H54 (cell line): Measurements from ENCODE around the gene LENG9.
"Not testable (repeated sequence)": the region's sequence is repeated elsewhere in the genome, so short reads cannot be mapped to it uniquely, and the experiment has no call there.

Experiments
- DNase-seq: peaks from one replicate; pipeline ENCODE4 v3.0.0; 2011; ENCODE audit warnings: low spot score, mixed read lengths; ENCODE audit not compliant: insufficient read length
- FAIRE-seq: peaks from 3 replicates; lab custom pipeline; 2011; peaks lifted over from hg19 to GRCh38; lab: Jason Lieb, UNC
- POLR2A ChIP-seq: IDR thresholded peaks from 2 replicates; pipeline ENCODE4 v1.6.1; 2011; ENCODE audit warnings: low read depth, mild to moderate bottlenecking, low read length

LENG9 gene

DNA sequence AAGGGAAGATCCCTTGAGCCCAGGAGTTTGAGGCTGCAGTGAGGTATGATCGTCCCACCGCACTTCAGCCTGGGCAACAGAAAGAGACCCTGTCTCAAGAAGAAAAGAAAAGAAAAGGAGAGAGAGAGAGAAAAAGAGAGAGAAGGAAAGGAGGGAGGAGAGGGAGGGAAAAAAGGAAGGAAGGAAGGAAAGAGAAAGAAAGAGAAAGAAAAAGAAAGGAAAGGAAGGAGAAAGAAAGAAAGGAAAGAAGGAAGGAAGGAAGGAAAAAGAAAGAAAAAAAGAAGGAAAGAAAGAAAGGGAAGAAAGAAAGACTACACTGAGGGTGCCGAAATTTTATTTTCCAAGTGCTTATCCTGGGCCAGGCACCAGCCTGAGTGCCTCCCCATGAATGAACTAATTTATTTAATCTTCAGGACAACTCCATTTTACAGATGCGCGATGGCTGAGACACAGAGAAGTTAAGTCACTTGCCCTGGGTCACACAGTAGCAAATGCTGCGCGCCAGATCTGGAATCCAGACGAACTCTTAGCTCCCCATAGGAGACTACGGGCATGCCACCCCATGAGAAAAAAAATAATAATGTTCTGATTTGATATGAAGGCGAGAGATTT is 6.8 kb upstream of the LENG9 start:
- FAIRE-seq = no peak
- TF ChIP-seq POLR2A = no peak
- DNase-seq = no peak

DNA sequence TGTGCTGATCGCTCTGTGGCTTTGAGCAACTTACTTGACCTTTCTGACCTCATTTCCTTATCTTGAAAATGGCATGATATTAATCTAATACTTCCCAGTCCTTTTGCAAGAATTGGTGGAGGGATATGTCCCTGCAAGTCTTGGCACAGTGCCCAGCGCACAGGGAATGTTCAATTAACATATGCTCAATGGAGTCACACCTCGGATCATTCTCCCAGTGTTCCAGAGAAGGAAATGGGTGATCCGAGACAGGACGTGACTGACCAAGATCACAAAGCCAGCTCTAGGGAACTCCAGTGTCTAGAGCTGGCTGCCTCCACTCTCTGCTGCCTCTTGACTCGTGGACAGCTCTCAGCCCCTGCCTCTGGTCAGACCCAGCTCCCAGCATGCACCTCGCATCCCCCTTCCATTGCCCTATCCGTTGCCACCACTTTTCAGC is 5.9 kb upstream of the LENG9 start:
- no peak for FAIRE-seq
- no peak for TF ChIP-seq POLR2A
- DNase-seq = no peak

DNA sequence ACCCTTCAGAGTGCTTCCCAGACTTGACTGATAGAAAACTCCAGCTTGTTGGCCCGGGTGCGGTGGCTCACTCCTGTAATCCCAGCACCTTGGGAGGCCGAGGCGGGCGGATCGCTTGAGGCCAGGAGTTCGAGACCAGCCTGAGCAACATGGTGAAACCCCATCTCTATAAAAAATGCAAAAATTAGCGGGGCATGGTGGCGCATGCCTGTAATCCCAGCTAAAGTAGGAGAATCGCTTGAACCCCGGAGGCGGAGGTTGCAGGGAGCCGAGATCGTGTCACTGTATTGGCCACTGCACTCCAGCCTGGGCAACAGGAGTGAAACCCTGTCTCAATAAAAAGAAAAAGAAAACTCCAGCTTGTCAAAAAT is 2.5 kb upstream of the LENG9 start:
- not testable (repeated sequence) for FAIRE-seq, DNase-seq

DNA sequence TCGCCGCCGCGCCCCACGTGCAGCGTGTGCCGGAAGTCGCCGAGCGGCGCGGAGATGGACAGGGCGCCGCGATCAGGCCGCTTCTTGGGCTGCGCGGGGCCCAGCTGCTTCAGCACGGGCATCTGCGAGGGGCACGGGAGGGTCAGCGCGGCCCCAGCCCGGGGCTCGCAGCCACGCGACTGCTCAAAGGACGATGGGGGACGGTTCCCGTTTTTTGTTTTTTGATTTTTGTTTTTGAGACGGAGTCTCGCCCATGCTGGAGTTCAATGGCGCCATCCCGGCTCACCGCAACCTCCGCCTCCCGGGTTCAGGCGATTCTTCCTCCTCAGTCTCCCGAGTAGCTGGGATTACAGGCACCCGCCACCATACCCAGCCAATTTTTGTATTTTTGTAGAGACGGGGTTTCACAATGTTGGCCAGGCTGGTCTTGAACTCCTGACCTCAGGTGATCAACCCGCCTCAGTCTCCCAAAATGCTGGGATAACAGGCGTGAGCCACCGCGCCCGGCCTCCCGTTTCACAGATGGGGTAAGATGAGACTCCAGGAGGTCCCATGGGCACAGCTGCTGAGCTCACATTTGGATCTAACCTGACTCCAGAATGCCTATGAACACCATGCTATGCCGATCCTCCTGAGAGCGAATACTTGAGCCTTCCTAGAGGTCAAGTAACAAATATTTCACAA is 2.0 kb upstream of the LENG9 start:
- no peak for TF ChIP-seq POLR2A
- FAIRE-seq (no peak), DNase-seq (no peak)

DNA sequence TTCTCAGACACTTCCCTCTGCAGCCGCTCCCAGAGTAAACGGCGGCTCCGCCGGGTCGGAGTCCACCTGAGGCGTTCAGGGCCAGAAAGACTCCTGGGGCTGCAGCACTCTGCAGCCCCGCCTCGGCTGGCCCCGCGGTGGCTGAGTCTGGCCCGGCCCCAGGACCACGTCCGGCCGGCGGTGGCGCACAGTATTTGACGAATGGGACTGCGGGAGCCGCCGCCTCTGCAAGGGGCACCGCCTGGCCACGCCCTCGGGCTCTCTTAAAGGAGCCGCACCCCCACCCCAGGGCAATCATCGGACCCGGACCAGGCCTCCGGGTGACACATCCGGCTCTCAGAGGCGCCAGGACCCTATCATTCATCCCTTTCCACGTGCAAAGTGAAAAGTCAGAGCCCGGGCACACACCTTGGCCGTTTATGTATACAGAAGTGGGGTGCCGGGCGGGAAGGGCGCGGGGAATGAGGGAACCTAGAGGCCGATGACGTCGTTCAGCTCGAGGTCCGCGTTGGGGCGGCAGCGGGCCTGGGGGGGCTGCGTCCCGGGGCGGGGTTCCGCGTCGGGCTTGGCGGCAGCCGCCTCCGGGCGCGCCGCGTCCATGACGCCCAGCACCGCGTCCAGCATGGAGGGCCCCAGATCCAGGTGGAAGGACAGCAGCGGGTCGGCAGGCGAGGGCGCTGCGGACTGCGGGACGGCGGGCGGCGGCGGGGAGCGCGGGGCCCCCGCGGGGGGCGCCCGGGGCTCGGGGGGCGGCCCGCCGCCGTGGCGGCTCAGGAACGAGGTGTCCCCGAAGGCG is 1.2 kb upstream of the LENG9 start:
- TF ChIP-seq POLR2A = peak; percentile 61
- FAIRE-seq (no peak), DNase-seq (peak; percentile 100)

DNA sequence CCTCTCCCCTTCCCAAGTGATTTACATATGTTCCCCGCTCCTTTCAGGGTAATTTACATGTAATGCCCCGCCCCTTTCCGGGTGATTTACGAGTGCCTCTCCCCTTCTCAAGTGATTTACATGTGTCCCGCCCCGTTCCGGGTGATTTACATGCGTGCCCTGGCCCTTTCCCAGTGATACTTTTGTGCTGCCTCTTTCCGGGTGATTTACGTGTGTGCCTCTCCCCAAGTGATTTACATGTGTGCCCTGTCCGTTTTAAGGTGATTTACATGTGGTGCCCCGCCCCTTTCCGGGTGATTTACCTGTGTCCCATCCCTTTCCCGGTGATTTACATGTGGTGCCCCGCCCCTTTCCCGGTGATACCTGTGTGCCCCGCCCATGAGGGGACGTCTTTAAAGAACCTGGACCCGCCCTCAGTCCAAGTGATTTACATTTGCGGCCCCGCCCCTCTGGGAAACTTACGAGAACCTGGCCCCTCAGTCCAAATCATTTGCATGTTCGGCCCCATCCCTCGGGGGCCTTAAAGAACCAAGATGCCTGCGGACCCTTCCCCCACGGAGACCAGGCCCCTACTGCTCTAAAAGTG is 559 bp upstream of the LENG9 start:
- DNase-seq (peak; percentile 94), FAIRE-seq (peak; percentile 6)
- TF ChIP-seq POLR2A = no peak

DNA sequence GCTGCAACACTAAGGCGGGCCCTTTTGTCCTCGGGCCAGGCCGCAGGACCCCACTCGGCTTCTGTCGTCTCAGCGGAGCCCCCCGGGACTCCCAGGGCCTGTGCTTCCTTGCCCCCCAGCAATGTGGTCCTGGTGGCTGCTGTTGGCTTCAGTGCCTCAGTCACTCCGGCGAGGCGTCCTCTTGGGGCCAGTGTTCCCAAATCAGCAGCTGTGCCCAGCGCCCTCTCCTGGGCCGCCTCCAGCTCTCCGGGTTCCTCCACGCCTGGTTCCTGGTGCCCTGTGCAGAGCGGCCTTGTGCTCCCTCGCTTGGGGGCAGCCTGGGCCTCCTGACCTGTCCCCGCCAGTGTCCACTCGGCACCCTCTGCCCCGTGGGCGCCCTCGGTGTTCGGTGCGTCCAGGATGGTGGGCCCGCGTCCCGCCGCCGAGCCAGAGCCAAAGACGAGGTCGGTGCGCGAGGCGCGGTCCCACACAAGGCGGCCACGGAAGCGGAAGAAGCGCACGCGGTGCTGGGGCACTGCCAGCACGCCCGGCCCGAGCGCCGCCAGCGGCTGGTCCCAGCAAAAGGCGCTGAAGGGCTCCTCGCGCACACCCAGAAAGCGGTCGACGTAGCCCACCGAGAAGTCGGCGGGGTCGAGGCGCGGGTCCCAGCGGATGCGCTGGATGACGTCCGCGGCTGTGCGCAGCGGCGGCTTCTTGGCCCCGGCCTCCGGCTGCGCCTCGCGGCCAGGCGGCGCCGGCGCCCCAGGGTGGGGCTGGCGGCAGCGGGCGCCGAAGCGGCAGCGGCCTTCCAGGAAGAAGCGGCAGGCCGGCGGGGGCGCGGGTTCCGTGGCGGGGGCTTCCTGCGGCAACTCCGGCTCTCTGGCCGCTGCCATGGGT is 685 bp downstream of the LENG9 start:
- no peak for TF ChIP-seq POLR2A
- FAIRE-seq (no peak), DNase-seq (no peak)

DNA sequence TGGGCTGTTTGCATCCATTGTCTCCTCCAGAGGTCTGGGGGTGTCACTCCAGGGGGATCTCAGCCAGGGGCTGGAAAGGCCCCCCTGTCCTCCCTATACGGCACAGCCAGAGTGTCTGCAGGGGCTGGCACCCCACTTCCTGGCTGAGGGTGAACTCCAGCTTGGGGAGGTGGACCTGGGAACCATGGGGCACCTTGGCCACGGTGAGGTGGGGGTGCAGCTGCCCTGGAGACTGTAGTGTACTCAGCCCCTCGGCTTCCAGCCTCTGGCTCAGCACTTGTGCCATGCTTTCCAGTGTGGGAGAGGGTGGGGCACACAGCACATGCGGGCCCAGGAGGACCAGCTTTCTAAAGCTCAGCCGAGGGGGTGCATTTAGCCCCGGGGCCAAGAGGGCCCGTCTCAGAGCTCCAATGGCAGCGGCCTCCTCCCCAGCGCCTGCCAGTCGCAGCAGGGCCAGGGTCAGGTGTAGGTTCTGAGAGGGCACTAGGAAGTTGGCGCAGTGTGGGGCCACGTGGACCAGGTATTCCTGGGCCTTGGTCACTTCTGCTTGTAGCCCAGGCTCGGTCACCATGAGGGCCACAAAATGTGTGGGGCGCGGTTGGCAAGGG is 1.4 kb downstream of the LENG9 start:
- no peak for FAIRE-seq
- TF ChIP-seq POLR2A = no peak
- DNase-seq = no peak

DNA sequence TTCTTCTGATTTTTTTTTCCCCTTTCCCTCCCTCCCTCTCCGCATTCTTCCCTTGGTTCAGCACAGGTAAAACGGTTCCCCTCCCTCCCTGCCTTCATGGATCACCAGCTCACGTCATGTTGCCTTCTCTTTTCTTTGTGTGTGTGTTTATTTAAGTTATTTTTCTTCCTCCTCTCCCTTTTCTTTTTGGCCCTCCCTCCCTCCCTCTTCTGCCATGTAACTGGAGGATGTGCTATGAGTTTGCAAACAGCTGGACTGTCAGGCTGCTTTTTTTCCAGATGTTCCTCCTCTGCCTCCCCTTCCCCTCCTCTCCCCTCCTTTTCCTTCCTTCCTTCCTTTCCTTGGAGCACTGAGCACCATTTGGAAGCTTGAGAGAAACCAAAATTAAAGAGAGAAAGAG is 2.0 kb downstream of the LENG9 start:
- no peak for TF ChIP-seq POLR2A
- DNase-seq (no peak), FAIRE-seq (no peak)

DNA sequence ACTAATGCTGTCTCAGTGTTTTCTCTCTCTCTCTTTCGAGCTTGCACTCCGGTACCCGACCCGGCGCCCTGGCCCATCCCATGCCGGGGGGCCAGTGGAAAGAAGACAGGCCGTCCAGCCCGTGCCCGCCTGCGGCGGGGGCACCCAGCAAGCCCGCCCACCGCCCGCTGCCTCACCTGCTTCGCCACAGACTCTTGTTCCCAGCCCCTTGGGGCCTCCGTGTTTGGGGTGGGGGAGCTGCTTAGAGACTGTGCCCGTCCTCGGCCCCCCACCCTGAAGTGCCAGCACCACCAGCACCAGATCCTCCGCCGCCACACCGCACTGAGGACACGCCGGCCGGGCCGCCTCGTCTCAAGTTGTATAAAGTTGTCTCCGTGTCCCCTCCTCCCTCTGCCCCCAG is 2.4 kb downstream of the LENG9 start:
- no peak for TF ChIP-seq POLR2A
- DNase-seq = no peak
- FAIRE-seq = no peak

DNA sequence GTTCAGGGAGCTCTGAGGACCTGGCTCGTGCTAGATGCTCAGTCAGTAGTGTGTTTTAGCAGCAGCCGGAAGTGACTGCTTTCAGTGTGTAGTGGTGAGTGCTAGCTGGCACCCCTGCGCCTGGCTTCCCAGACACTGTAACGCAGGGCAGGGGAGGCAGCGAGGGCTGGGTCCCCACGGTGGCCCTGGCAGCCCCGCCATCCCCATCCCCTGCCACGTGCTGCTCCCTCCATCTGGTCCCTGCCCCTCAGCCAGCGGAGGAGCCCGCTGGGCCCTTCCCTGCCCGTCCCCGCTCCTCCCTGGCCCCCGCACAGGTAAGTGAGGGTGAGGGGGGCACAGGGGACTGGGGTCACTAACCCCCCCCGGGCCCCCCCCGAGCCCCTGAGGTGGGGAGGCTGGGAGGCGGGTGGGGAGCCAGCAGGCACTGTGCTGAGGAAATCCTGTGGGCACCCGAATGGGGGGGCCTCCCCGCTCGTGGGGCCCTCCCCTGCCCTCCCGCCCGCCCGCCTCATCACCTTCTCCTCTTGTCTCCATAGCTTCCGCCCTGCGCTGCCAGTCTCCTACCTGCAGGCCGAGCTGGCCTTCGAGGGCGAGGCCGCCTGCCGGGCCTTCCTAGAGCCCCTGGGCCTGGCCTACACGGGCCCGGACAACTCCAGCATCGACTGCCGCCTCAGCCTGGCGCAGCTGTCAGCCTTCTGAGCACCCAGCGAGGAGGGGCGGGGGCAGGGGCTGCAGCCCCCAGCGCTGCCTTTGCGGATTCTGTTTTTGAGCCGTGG is 3.2 kb downstream of the LENG9 start:
- no peak for TF ChIP-seq POLR2A
- no peak for FAIRE-seq
- no peak for DNase-seq
